K562 (cell line): ENCODE data around the gene CCDC137. TPM values are rescaled to one million over a fixed set of nuclear protein-coding genes. Genes with fewer than 3 reads are reported as not detected.

ENCODE experiments used
- ATAC-seq: fragments of 200-7000 bp; cut with Tn5 transposase; 3 replicates; pipeline ENCODE4 v1.9.1; 2020; ENCODE audit warnings: moderate library complexity
- BruUV-seq: library from RNA; stranded (reverse); fragments of 400-500 nt; replicated peaks from 2 replicates; lab custom pipeline; 2021; lab: Mats Ljungman, UMichigan
- CTCF ChIA-PET: fragments of 300-600 bp; formaldehyde crosslinking; extraction: SDS; loops from one replicate; lab custom pipeline; 2021; ENCODE audit warnings: low intra/inter-chr PET ratio; lab: Yijun Ruan, JAX
- POLR2A ChIA-PET: fragments of 300-600, 350-650 bp; sonication (Branson Sonifier 250); formaldehyde crosslinking; extraction: SDS; loops from one replicate; lab custom pipeline; 2021; ENCODE audit warnings: antibody characterized with exemption, inconsistent platforms; lab: Yijun Ruan, JAX
- DNase-seq, 4 experiments: peaks; one replicate each; pipeline versions ENCODE4 v3.0.0 to v3.0.0-alpha.2; 2011 to 2018; ENCODE audit warnings: low spot score in 3 of 4, mixed read lengths in 3 of 4; ENCODE audit errors: extremely low read depth in 1 of 4
- FAIRE-seq: peaks from 2 replicates; lab custom pipeline; 2011; peaks lifted over from hg19 to GRCh38; lab: Jason Lieb, UNC
- H2AFZ ChIP-seq: 2 replicates; pipeline ENCODE4 v1.6.0; 2011; ENCODE audit warnings: low read depth, low read length, control low read depth, inconsistent platforms
- H3K27ac ChIP-seq: fragments of 200-600 bp; 3 replicates; pipeline ENCODE4 v1.8.0; 2011; ENCODE audit warnings: low read depth, mild to moderate bottlenecking, control low read depth, inconsistent platforms, low read length, moderate library complexity, mixed read lengths; ENCODE audit errors: extremely low read depth
- H3K27me3 ChIP-seq, 2 experiments: fragments of 300-600 bp in 1 of 2; 2 replicates in 1 of 2; 3 replicates in 1 of 2; pipeline versions ENCODE4 v1.6.0 to v1.8.0; 2011; ENCODE audit warnings: inconsistent platforms in 2 of 2, low read length in 2 of 2, mild to moderate bottlenecking in 1 of 2, mixed read lengths in 1 of 2, moderate library complexity in 1 of 2; ENCODE audit not compliant: control insufficient read depth in 2 of 2, insufficient read depth in 2 of 2
- H3K36me3 ChIP-seq: fragments of 300-600 bp; 3 replicates; pipeline ENCODE4 v1.8.0; 2011; ENCODE audit warnings: mild to moderate bottlenecking, low read length, inconsistent platforms; ENCODE audit not compliant: control insufficient read depth, insufficient read depth
- H3K4me1 ChIP-seq, 2 experiments: fragments of 200-600 bp in 1 of 2; replicated peaks in 1 of 2; 2 replicates in 1 of 2; 3 replicates in 1 of 2; pipeline versions ENCODE4 v1.5.1 to v1.8.0; 2011; ENCODE audit warnings: inconsistent platforms in 2 of 2, low read length in 2 of 2, mild to moderate bottlenecking in 1 of 2, mixed read lengths in 1 of 2, moderate library complexity in 1 of 2; ENCODE audit not compliant: control insufficient read depth in 2 of 2, insufficient read depth in 2 of 2
- H3K4me2 ChIP-seq: 2 replicates; pipeline ENCODE4 v1.6.1; 2011; ENCODE audit warnings: low read length, control low read depth, inconsistent platforms, mixed read lengths; ENCODE audit not compliant: insufficient read depth
- H3K4me3 ChIP-seq: fragments of 200-600 bp; sonication (generic), shearing (Covaris generic); 2 replicates; pipeline ENCODE4 v1.5.1; 2016; ENCODE audit warnings: control low read depth, inconsistent platforms
- H3K79me2 ChIP-seq: fragments of 200-600 bp; 3 replicates; pipeline ENCODE4 v1.8.0; 2011; ENCODE audit warnings: low read length, inconsistent platforms; ENCODE audit not compliant: control insufficient read depth, insufficient read depth
- H3K9ac ChIP-seq, 2 experiments: 2 replicates each; pipeline versions ENCODE4 v1.6.0 to v1.6.1; 2011; ENCODE audit warnings: low read depth in 2 of 2, low read length in 2 of 2, control low read depth in 1 of 2, inconsistent platforms in 1 of 2, mild to moderate bottlenecking in 1 of 2, mixed read lengths in 1 of 2; ENCODE audit not compliant: insufficient read depth in 1 of 2
- H3K9me1 ChIP-seq: one replicate; pipeline ENCODE4 v1.6.0; 2011; ENCODE audit warnings: inconsistent platforms, mild to moderate bottlenecking, low read length, moderate library complexity; ENCODE audit not compliant: control insufficient read depth, insufficient read depth
- H3K9me3 ChIP-seq: replicated peaks from 2 replicates; pipeline ENCODE4 v1.5.1; 2011; ENCODE audit warnings: low read depth, low read length, inconsistent platforms; ENCODE audit not compliant: control insufficient read depth, insufficient read depth
- H4K20me1 ChIP-seq: replicated peaks from 2 replicates; pipeline ENCODE4 v1.6.1; 2011; ENCODE audit warnings: low read length, inconsistent platforms, mixed read lengths; ENCODE audit not compliant: control insufficient read depth, insufficient read depth
- ATF1 ChIP-seq, 2 experiments: fragments of 450-650 bp in 1 of 2; IDR thresholded peaks; 2 replicates each; pipeline ENCODE4 v1.6.1; 2016; ENCODE audit warnings: missing compliant biosample characterization in 1 of 2, missing genetic modification characterization in 1 of 2
- BCOR ChIP-seq: fragments of 450-650 bp; IDR thresholded peaks from 2 replicates; pipeline ENCODE4 v1.6.1; 2016
- CLOCK ChIP-seq: fragments of 250-450 bp; sonication (Bioruptor Pico); IDR thresholded peaks from 2 replicates; pipeline ENCODE4 v1.4.0; 2020; ENCODE audit warnings: mild to moderate bottlenecking, moderate library complexity, borderline replicate concordance
- CSDE1 ChIP-seq, 2 experiments: fragments of 450-650 bp; IDR thresholded peaks; 2 replicates each; pipeline ENCODE4 v1.6.1; 2016; ENCODE audit warnings: mild to moderate bottlenecking in 1 of 2
- GATAD2A ChIP-seq: fragments of 450-650 bp; IDR thresholded peaks from 2 replicates; pipeline ENCODE4 v1.6.1; 2017
- HNRNPL ChIP-seq: fragments of 200-400 bp; formaldehyde crosslinking; IDR thresholded peaks from 2 replicates; pipeline ENCODE4 v1.6.1; 2017; ENCODE audit warnings: low read depth, mild to moderate bottlenecking, low read length
- MAZ ChIP-seq, 2 experiments: fragments of 450-650 bp in 1 of 2; sonication (generic) in 1 of 2; formaldehyde crosslinking; IDR thresholded peaks in 1 of 2; conservative IDR thresholded peaks in 1 of 2; 2 replicates each; pipeline versions ENCODE4 v1.4.0 to v1.5.0; 2020; ENCODE audit warnings: mild to moderate bottlenecking in 1 of 2, missing genetic modification reagents in 1 of 2
- MYC ChIP-seq, 2 experiments: fragments of 250-450 bp in 1 of 2; sonication (Bioruptor Pico) in 1 of 2; IDR thresholded peaks; 2 replicates each; pipeline versions ENCODE4 v1.5.1 to v1.6.1; 2012 to 2021; ENCODE audit warnings: low read depth in 2 of 2, borderline replicate concordance in 1 of 2, improper control_type of control experiment in 1 of 2, low read length in 1 of 2, mild to moderate bottlenecking in 1 of 2, moderate library complexity in 1 of 2
- NCOA4 ChIP-seq: fragments of 450-650 bp; IDR thresholded peaks from 2 replicates; pipeline ENCODE4 v1.6.1; 2018; ENCODE audit warnings: mild to moderate bottlenecking; ENCODE audit not compliant: partially characterized antibody
- POLR2G ChIP-seq: fragments of 200-400 bp; formaldehyde crosslinking; IDR thresholded peaks from 2 replicates; pipeline ENCODE4 v1.6.1; 2017; ENCODE audit warnings: low read depth, mild to moderate bottlenecking, antibody characterized with exemption, low read length, moderate library complexity
- RBM22 ChIP-seq: fragments of 200-400 bp; formaldehyde crosslinking; IDR thresholded peaks from 2 replicates; pipeline ENCODE4 v1.6.1; 2018; ENCODE audit warnings: low read length, low read depth; ENCODE audit not compliant: poor library complexity, severe bottlenecking
- SREBF1 ChIP-seq: fragments of 150-350 bp; IDR thresholded peaks from 2 replicates; pipeline ENCODE4 v1.6.1; 2014; ENCODE audit warnings: antibody characterized with exemption, low read depth, low read length, borderline replicate concordance
- TAF9B ChIP-seq: fragments of 450-650 bp; IDR thresholded peaks from 2 replicates; pipeline ENCODE4 v1.6.1; 2018; ENCODE audit warnings: mild to moderate bottlenecking; ENCODE audit not compliant: partially characterized antibody
- ZBTB33 ChIP-seq: sonication (generic); formaldehyde crosslinking; IDR thresholded peaks from 2 replicates; pipeline ENCODE4 v1.8.1; 2023; ENCODE audit warnings: mild to moderate bottlenecking, missing genetic modification reagents
- ZNF12 ChIP-seq: sonication (generic); formaldehyde crosslinking; IDR thresholded peaks from 2 replicates; pipeline ENCODE4 v1.4.0; 2020; ENCODE audit warnings: mild to moderate bottlenecking, missing genetic modification reagents
- WGBS: fragments of 100-300 bp; shearing (Covaris generic); methylation state at CpG from one replicate; pipeline ENCODE4 v1.1.6; 2016; ENCODE audit warnings: low coverage, mixed read lengths; ENCODE audit not compliant: insufficient coverage; ENCODE audit errors: missing lambda C conversion rate; 5-methylcytosine and 5-hydroxymethylcytosine counted together
- in situ Hi-C: fragments of 300-500 bp; cut with MboI; formaldehyde crosslinking; loops from 4 replicates; pipeline ENCODE4 v1.15.0; 2018; ENCODE audit warnings: inconsistent platforms, mixed read lengths
- intact Hi-C: fragments of 100-400 bp; cut with micrococcal nuclease; formaldehyde crosslinking; loops from 2 replicates; pipeline ENCODE4 v1.14.2; 2022
- polyA plus RNA-seq, 8 experiments: library from polyadenylated mRNA; depleted of rRNA in 4 of 8; stranded (reverse) in 5 of 8; unstranded in 3 of 8; fragments of >200 nt; fragmentation: Nextera tagmentation in 2 of 8; fragmentation: Illumina TruSeq in 1 of 8; extraction: Ambion mirVana in 2 of 8; extraction: Trizol in 1 of 8; gene quantifications; 2 replicates each; pipeline versions ENCODE4 v1.2.1 to v1.2.3, GENCODE V29; 2011 to 2014; ENCODE audit warnings: inconsistent platforms in 1 of 8, missing spikeins in 1 of 8
- total RNA-seq, 7 experiments: library from RNA; depleted of rRNA in 6 of 7; stranded (reverse); fragments of >200 nt in 6 of 7; fragmentation: Illumina TruSeq in 2 of 7; extraction: Trizol in 2 of 7; gene quantifications; 2 replicates each; pipeline versions ENCODE4 v1.2.1 to v1.2.3, GENCODE V29; 2011 to 2021; ENCODE audit warnings: low replicate concordance in 1 of 7

Gene CCDC137
- total and polyA plus RNA-seq, 9 of the 15 experiments (the other 6 are each of a cell fraction or from before 2014, with no cell fraction given): 2.3 to 68.1 (median 38.3) TPM

- FAIRE-seq: no peak
- no peak for TF ChIP-seq TAF9B
- peak; percentile 23; the same call in 1 of the 2 replicates for TF ChIP-seq BCOR
- no peak for TF ChIP-seq CLOCK (CRISPR knock-in tag)
- no peak for TF ChIP-seq ZNF12
- TF ChIP-seq CSDE1 (IDR thresholded peaks at IDR 0.05): no peak
- TF ChIP-seq SREBF1: no peak
- TF ChIP-seq NCOA4: no peak
- TF ChIP-seq MAZ (CRISPR knock-in tag; conservative IDR thresholded peaks at IDR 0.05 in 1 of 2, IDR thresholded peaks at IDR 0.05 in 1 of 2): no peak
- peak; percentile 52; the same call in 1 of the 2 replicates for TF ChIP-seq HNRNPL
- TF ChIP-seq MYC (IDR thresholded peaks at IDR 0.05; ENCODE audit: low read depth, low read length): no peak
- TF ChIP-seq MYC (CRISPR knock-in tag; IDR thresholded peaks at IDR 0.05; ENCODE audit: borderline replicate concordance, low read depth): no peak
- TF ChIP-seq GATAD2A: no peak
- peak; percentile 94 for TF ChIP-seq ZBTB33 (CRISPR knock-in tag)
- peak; percentile 24 for TF ChIP-seq RBM22
- TF ChIP-seq ATF1 (CRISPR knock-in tag; IDR thresholded peaks at IDR 0.05): no peak
- no peak for TF ChIP-seq ATF1 (tag; IDR thresholded peaks at IDR 0.05)
- TF ChIP-seq POLR2G: peak; percentile 44
- peaks cover 35% of the 10 kb centered on the region for H3K79me2 ChIP-seq
- peak overlapping the region; percentile 92 for H3K4me2 ChIP-seq
- intact Hi-C loops (no loop called here), in situ Hi-C loops (no loop called here)
- H3K9ac ChIP-seq: peak overlapping the region; percentile 80 to 95
- H3K4me1 ChIP-seq: peaks cover 23 to 83% of the 10 kb centered on the region in 2 experiments
- H3K27ac ChIP-seq: peak overlapping the region; percentile 88; the same call in 1 of the 3 replicates
- 91% methylated on average over 32 of the region's 39 CpGs for WGBS
- no peaks in the 10 kb centered on the region for H3K9me1 ChIP-seq
- DNase-seq: no peak
- H4K20me1 ChIP-seq: peaks cover 12% of the 10 kb centered on the region
- H3K36me3 ChIP-seq: peaks cover 51% of the 10 kb centered on the region; the same call in 1 of the 3 replicates
- ChIA-PET POLR2A (interaction anchor here (0.6 to 5.2 kb wide), 10 partner anchors 9 to 814 kb away, joined by 3 to 59 read pairs (median 3); partner anchors contain the start of genes CCDC137, MRPL12, OXLD1 and P4HB), CTCF (no interaction called here)
- no peak overlapping the region for H2AFZ ChIP-seq
- ATAC-seq: no peak
- H3K27me3 ChIP-seq: no peaks in the 10 kb centered on the region
- H3K4me3 ChIP-seq: peak overlapping the region; percentile 93; the same call in 1 of the 2 replicates
- no TSS peak for BruUV-seq
- H3K9me3 ChIP-seq: no peaks in the 10 kb centered on the region
These were observed 48.0 kb downstream of the CCDC137 start for GRCh38 chr17:81714412-81715106.
